ENCODE results near the gene NUP98.

DNA sequence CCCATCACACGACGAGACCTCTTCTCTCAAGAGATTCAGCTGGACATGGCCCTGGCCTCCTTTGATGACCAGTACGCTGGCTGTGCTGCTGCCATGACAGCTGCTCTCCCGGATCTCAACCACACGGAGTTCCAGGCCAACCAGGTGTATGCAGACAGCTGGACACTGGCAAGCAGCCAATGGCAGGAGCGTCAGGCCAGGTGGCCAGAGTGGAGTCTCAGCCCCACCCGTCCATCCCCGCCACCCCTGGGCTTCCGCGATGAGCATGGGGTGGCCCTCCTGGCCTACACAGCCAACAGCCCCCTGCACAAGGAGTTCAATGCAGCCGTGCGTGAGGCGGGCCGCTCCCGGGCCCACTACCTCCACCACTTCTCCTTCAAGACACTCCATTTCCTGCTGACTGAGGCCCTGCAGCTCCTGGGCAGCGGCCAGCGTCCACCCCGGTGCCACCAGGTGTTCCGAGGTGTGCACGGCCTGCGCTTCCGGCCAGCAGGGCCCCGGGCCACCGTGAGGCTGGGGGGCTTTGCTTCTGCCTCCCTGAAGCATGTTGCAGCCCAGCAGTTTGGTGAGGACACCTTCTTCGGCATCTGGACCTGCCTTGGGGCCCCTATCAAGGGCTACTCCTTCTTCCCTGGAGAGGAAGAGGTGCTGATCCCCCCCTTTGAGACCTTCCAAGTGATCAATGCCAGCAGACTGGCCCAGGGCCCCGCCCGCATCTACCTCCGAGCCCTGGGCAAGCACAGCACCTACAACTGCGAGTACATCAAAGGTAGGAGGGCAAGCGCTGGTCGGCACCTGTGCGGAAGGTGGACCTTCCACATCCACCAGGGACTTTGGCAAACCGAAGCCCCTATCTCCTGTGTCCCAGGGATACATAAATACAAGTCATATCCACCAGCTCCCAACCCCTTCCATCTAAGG lies 137.5 kb downstream of the NUP98 start:
- TF ChIP-seq PKNOX1 (IDR thresholded peaks at IDR 0.05) (no peak), FOXM1 (IDR thresholded peaks at IDR 0.05; ENCODE audit: borderline replicate concordance) (no peak), SUZ12 (IDR thresholded peaks at IDR 0.05) (no peak), ELF4 (IDR thresholded peaks at IDR 0.05) (no peak), BHLHE40 (IDR thresholded peaks at IDR 0.05; ENCODE audit: borderline replicate concordance) (no peak), HDGF (IDR thresholded peaks at IDR 0.05; ENCODE audit: borderline replicate concordance) (no peak), SP1 (IDR thresholded peaks at IDR 0.05) (no peak), FOXA1 (IDR thresholded peaks at IDR 0.05) (no peak), ZNF384 (IDR thresholded peaks at IDR 0.05) (no peak), CTBP1 (IDR thresholded peaks at IDR 0.05; ENCODE audit: borderline replicate concordance) (no peak)

Measured in HEK293T (cell line).